ENCODE data around the gene TRAPPC12. TPM values are rescaled to one million over a fixed set of nuclear protein-coding genes. Genes with fewer than 3 reads are reported as not detected.

TRAPPC12 gene
- total RNA-seq, 1 experiment from 2014 or later: 85.0 TPM

- H3K36me3 Mint-ChIP-seq (ENCODE audit: insufficient read depth, unreplicated experiment): peaks cover 6% of the 10 kb centered on the region
- intact Hi-C loops (cut with micrococcal nuclease; ENCODE audit: unreplicated experiment): no loop called here
These were observed 39.4 kb upstream of the TRAPPC12 start for GRCh38 chr2:3340144-3340543.

DNA sequence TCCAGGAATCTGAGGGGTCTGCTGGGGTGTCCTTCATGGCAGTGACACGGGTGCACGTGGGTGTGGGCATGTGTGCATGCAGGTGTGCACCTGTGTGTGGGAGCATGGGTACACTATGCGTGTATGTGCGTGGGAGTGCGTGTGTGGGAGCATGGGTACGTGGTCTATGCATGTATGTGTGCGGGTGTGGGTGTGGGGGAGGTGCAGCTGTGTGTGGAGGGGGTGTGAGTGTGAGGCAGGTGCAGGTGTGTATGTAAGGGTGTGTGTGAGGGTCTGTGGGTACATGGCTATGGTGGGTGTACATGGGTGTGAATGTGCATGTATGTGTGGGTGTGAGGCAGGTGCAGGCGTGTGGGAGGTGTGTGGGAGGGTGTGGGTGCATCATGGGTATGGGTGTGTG, 38.2 kb upstream of the TRAPPC12 start:
- intact Hi-C loops (cut with micrococcal nuclease; ENCODE audit: unreplicated experiment): no loop called here
- Mint-ChIP-seq H3K27ac (ENCODE audit: unreplicated experiment) (no peak overlapping the region), H3K36me3 (ENCODE audit: insufficient read depth, unreplicated experiment) (peaks cover 6% of the 10 kb centered on the region), H3K4me1 (ENCODE audit: low read depth, unreplicated experiment) (no peaks in the 10 kb centered on the region), H3K27me3 (ENCODE audit: insufficient read depth, unreplicated experiment) (no peaks in the 10 kb centered on the region), H3K4me3 (ENCODE audit: unreplicated experiment) (no peak overlapping the region), H3K9me3 (ENCODE audit: unreplicated experiment) (no peaks in the 10 kb centered on the region)
- CTCF ChIA-PET: no interaction called here
- no peaks in the 10 kb centered on the region for H3K36me3 ChIP-seq (ENCODE audit: control insufficient read depth, insufficient read depth, low read length)
- no peak overlapping the region for H3K4me3 ChIP-seq (ENCODE audit: low read depth, low read length)
- no peaks in the 10 kb centered on the region for H3K4me1 ChIP-seq
- BruUV-seq (replicated peaks): no TSS peak
- TF ChIP-seq, protein P1, sequence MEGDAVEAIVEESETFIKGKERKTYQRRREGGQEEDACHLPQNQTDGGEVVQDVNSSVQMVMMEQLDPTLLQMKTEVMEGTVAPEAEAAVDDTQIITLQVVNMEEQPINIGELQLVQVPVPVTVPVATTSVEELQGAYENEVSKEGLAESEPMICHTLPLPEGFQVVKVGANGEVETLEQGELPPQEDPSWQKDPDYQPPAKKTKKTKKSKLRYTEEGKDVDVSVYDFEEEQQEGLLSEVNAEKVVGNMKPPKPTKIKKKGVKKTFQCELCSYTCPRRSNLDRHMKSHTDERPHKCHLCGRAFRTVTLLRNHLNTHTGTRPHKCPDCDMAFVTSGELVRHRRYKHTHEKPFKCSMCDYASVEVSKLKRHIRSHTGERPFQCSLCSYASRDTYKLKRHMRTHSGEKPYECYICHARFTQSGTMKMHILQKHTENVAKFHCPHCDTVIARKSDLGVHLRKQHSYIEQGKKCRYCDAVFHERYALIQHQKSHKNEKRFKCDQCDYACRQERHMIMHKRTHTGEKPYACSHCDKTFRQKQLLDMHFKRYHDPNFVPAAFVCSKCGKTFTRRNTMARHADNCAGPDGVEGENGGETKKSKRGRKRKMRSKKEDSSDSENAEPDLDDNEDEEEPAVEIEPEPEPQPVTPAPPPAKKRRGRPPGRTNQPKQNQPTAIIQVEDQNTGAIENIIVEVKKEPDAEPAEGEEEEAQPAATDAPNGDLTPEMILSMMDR (IDR thresholded peaks at IDR 0.05; ENCODE audit: insufficient read depth in 1 of 2, low read depth in 1 of 2, low read length in 1 of 2, severe bottlenecking in 1 of 2, unreplicated experiment in 1 of 2): no peak
- H3K27me3 ChIP-seq (replicated peaks; ENCODE audit: control insufficient read depth, insufficient read depth, low read length): no peaks in the 10 kb centered on the region
- POLR2A ChIA-PET: no interaction called here
- H3K9me3 ChIP-seq: no peaks in the 10 kb centered on the region
- DNase-seq: no peak

More at GRCh38 chr2:3340144-3340543, 39.4 kb upstream of the TRAPPC12 start:
- H3K36me3 ChIP-seq (ENCODE audit: control insufficient read depth, insufficient read depth, low read length): no peaks in the 10 kb centered on the region
- H3K9me3 ChIP-seq: no peaks in the 10 kb centered on the region
- TF ChIP-seq, protein P1 (IDR thresholded peaks at IDR 0.05; ENCODE audit: insufficient read depth in 1 of 2, low read depth in 1 of 2, low read length in 1 of 2, severe bottlenecking in 1 of 2, unreplicated experiment in 1 of 2): no peak
- no peak overlapping the region for H3K4me3 ChIP-seq (ENCODE audit: low read depth, low read length)
- H3K4me3 Mint-ChIP-seq (ENCODE audit: unreplicated experiment): no peak overlapping the region
- DNase-seq: no peak
- H3K4me1 ChIP-seq: no peaks in the 10 kb centered on the region
- no peaks in the 10 kb centered on the region for H3K4me1 Mint-ChIP-seq (ENCODE audit: low read depth, unreplicated experiment)
- no peak overlapping the region for H3K27ac Mint-ChIP-seq (ENCODE audit: unreplicated experiment)
- ChIA-PET CTCF (no interaction called here), POLR2A (no interaction called here)
- no peaks in the 10 kb centered on the region for H3K9me3 Mint-ChIP-seq (ENCODE audit: unreplicated experiment)
- no peaks in the 10 kb centered on the region for H3K27me3 ChIP-seq (replicated peaks; ENCODE audit: control insufficient read depth, insufficient read depth, low read length)
- BruUV-seq (replicated peaks): no TSS peak
- no peaks in the 10 kb centered on the region for H3K27me3 Mint-ChIP-seq (ENCODE audit: insufficient read depth, unreplicated experiment)

DNA sequence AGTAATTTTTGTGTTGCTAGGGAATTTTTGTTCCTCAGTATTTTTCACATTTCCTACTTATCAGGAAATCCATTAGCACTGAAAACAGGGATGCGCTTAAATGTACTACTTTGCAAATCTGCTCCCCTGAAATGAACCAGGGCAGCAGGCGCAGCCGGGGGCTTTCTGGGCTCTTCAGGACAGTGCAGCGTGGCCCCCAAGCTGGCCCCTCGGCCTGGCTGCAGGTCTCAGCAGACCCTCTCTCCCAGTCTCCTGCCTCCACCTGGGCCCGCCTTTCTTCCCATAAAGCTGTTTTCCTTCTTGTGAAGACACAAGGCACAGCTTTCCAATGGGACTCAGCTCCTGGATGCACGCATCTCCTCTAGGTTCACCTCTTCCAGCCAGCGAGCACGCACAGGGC, 37.2 kb upstream of the TRAPPC12 start:
- no peak for DNase-seq
- Histone ChIP-seq H3K36me3 (ENCODE audit: control insufficient read depth, insufficient read depth, low read length) (no peaks in the 10 kb centered on the region), H3K9me3 (no peaks in the 10 kb centered on the region), H3K27me3 (replicated peaks; ENCODE audit: control insufficient read depth, insufficient read depth, low read length) (no peaks in the 10 kb centered on the region), H3K4me3 (ENCODE audit: low read depth, low read length) (no peak overlapping the region), H3K4me1 (no peaks in the 10 kb centered on the region)
- intact Hi-C loops (cut with micrococcal nuclease; ENCODE audit: unreplicated experiment): no loop called here
- BruUV-seq (replicated peaks): no TSS peak
- Mint-ChIP-seq H3K27me3 (ENCODE audit: insufficient read depth, unreplicated experiment) (no peaks in the 10 kb centered on the region), H3K36me3 (ENCODE audit: insufficient read depth, unreplicated experiment) (peaks cover 10% of the 10 kb centered on the region), H3K9me3 (ENCODE audit: unreplicated experiment) (no peaks in the 10 kb centered on the region), H3K27ac (ENCODE audit: unreplicated experiment) (no peak overlapping the region), H3K4me1 (ENCODE audit: low read depth, unreplicated experiment) (no peaks in the 10 kb centered on the region), H3K4me3 (ENCODE audit: unreplicated experiment) (no peak overlapping the region)
- CTCF ChIA-PET: no interaction called here
- TF ChIP-seq, protein P1 (IDR thresholded peaks at IDR 0.05; ENCODE audit: insufficient read depth in 1 of 2, low read depth in 1 of 2, low read length in 1 of 2, severe bottlenecking in 1 of 2, unreplicated experiment in 1 of 2): no peak
- POLR2A ChIA-PET: no interaction called here

All from Caco-2 (cell line).